ENCODE data around the gene ANXA9.
A peak's percentile ranks its signal among the peaks of the same experiment; 100 is the strongest.

Gene ANXA9

DNA sequence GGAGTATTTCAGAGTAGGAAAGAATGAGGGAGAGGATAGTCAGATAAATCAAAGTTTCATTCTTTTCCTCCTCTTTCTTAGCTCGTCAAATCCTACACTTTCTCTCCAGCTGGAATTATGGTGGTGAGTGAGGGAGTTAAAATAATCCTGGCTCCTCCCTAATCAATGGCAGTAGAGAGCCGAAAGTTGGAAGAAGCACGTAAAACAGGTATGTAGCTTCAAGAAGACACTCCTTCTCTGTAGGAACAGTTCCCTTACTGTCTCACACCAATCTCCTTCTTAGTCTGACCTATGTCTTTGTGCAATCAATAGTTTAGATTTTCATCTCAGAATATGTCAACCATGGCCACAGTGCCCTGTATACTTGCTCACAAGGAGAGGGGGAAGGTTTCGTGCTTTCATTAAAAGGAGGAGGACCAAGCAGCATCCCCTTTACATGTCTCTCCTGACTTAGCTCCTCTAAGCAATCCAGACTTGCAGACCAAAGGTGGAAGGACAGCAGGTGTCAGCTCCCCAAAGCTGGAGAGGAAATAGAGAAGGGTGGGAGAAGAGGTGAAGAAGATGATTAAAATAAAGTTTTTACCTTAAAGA lies 23.7 kb downstream of the ANXA9 start:
- DNase-seq (ENCODE audit: low read depth) = no peak

DNA sequence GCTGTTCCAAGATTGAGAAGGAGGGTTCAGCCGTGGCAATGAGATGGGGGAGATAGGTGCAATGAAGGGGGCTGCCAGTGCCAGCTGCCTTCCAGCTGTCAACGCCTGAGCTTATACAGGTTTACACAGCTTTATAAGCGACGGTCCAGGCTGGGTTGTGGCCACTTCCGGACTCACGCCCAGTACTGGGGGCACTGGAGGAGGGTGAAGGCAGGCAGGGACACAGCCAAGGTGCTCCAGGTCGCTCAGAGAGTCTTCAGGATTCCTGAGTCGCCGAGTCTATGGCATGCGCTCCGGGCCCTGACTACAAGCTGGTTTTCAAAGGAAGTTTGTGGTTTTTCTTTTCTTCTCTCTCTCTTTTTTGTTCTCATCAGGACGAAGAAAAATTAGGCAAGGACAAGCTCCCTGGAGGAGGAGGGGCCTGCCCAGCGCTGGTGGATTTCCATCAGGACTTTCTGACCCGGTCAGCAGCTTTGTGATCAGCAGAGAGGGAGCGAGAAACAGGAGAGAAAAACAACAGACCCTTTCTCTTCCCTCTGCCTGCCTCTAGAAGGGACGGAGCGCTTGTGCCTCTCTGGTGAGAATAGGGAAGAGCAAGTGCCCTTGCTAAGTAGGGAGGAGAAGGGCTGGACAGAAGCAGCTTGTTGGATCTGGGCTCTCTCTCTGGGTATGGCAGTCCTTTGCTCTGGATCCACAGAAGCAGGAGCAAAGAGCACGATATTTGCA lies 24.4 kb downstream of the ANXA9 start, which contains the start of gene MINDY1:
TSS of gene MINDY1 (minus strand) at position 576 of the 726 bp plus-strand sequence. CDS start 4,285 bp downstream, outside the sequence.
- DNase-seq (ENCODE audit: low read depth) = peak; percentile 88

DNA sequence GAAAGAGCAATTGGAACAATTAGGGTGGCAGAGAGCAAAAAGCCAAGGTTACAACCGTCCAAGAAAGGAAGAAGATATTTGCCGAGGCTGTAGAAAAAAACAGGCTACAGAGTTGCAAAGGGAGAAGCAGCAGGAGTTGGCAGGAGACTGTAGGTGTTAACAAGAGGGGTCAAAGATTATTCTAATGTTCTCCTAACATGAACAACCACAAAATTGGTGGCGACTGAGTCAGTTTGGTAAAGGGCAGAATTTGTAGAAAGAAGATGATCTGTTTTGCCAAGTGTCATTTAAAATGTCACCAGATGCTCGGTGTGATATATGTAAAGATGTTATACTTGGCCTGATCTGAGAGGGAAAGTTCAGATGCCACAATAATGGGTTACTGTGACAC lies 25.8 kb downstream of the ANXA9 start:
- DNase-seq (ENCODE audit: low read depth) = no peak

- DNase-seq (ENCODE audit: low read depth) = peak; percentile 92
Measured at GRCh38 chr1:151008244-151009205, 26.4 kb downstream of the ANXA9 start, which contains the start of gene PRUNE1. TSS of gene PRUNE1 (plus strand) at chr1:151008449. CDS start at chr1:151008633, 184 bp downstream.

DNA sequence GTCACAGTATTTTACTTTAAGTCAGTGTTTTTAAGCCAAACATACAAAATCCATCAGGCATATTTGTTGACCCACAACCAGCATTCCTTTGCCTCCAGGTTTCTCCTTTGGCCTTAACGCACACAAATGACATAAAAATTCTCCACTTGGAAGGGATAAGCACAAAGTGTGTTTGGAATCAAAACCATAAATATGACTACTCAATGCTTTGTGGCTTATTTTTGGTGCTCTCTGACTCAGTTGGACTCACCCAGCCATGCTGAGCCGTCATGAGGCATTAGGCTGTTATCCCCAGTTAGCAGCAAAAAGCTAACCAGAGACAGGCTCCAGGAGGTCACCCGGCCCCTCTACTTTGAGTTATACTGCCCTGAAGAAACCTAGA lies 27.1 kb downstream of the ANXA9 start:
- DNase-seq (ENCODE audit: low read depth) = peak; percentile 60

GRCh38 chr1:151009674-151010345 lies 27.7 kb downstream of the ANXA9 start:
- no peak for DNase-seq (ENCODE audit: low read depth)

- no peak for DNase-seq (ENCODE audit: low read depth)
Measured at GRCh38 chr1:151010346-151010726, 28.2 kb downstream of the ANXA9 start.

DNA sequence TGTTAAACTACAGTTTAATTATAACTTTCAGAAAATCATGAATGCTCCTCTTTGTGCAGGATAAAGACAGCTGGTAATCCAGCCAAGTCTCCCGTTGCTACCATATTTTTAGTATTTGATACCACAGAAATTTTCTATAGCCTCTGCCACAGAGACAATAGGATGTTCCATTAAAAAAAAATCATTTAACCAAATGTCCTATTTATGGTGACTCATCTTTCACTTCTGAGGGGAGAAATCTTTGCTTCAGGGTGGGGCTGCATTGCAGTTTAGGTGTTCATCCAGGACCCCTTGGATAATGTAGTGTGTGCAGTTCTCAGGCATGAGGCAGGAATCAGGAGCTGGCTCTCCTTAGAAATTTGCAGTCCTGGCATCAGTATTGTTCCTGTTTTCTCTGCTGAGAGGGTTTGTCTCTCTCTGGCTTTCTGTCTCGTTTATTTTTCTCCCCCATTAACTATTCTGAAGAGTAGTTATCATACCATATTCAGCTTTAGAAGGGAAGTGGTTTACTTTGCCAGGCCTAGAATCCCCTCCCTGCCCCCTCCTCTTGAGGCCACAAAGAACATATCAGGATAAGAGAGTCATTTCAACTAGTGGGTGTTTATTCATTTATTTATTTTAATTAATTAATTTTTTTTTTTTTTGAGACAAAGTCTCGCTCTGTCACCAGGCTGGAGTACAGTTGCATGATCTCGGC lies 29.2 kb downstream of the ANXA9 start:
- no peak for DNase-seq (ENCODE audit: low read depth)

- no peak for DNase-seq (ENCODE audit: low read depth)
Measured at GRCh38 chr1:151012684-151013471, 30.8 kb downstream of the ANXA9 start.

- no peak for DNase-seq (ENCODE audit: low read depth)
Measured at GRCh38 chr1:151013518-151013917, 31.4 kb downstream of the ANXA9 start.

- DNase-seq (ENCODE audit: low read depth) = peak; percentile 58
Measured at GRCh38 chr1:151024540-151025146, 42.6 kb downstream of the ANXA9 start.

- no peak for DNase-seq (ENCODE audit: low read depth)
Measured at GRCh38 chr1:151026460-151026859, 44.4 kb downstream of the ANXA9 start.

GRCh38 chr1:151032164-151032563 lies 50.1 kb downstream of the ANXA9 start:
- DNase-seq (ENCODE audit: low read depth) = no peak

- DNase-seq (ENCODE audit: low read depth) = no peak
Measured at GRCh38 chr1:151035167-151035566, 53.1 kb downstream of the ANXA9 start.

GRCh38 chr1:151036356-151036755 lies 54.3 kb downstream of the ANXA9 start, which contains the start of gene BNIPL:
TSS of gene BNIPL (plus strand) at chr1:151036586. CDS start at chr1:151036726, 140 bp downstream.
- DNase-seq (ENCODE audit: low read depth) = no peak

GRCh38 chr1:151037032-151037431 lies 54.9 kb downstream of the ANXA9 start:
- DNase-seq (ENCODE audit: low read depth) = no peak

- no peak for DNase-seq (ENCODE audit: low read depth)
Measured at GRCh38 chr1:151039521-151039920, 57.4 kb downstream of the ANXA9 start.

DNA sequence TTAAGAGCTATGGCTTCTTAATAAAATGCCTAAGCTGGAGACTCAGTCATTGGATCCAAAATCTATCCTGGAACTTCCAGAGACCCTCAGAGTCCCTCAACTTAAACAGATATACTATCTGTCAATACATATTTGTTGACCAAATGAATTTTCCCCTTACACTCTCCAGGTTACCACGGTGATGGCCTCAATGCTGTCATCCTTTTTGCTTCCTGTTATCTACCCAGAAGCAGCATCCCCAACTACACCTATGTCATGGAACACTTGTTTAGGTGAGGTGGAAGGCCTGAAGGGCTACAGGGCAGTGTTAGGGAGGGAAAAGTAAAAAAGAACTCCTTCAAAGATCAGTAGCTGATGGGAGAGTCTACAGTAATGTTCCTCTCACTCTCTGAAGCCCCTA lies 61.1 kb downstream of the ANXA9 start:
- no peak for DNase-seq (ENCODE audit: low read depth)
